Endodermal cell (in vitro differentiated cells): ENCODE data around the gene NME7. TPM values are rescaled to one million over a fixed set of nuclear protein-coding genes. Genes with fewer than 3 reads are reported as not detected.

Source experiments
- DNase-seq: peaks from one replicate; pipeline ENCODE4 v3.0.0-alpha.2; 2017
- H3K27ac ChIP-seq: 2 replicates; pipeline ENCODE4 v1.5.1; 2013; ENCODE audit warnings: mild to moderate bottlenecking, low read depth, low read length, moderate library complexity
- H3K27me3 ChIP-seq: 2 replicates; pipeline ENCODE4 v1.6.1; 2013; ENCODE audit warnings: mild to moderate bottlenecking, low read length, moderate library complexity; ENCODE audit not compliant: insufficient read depth, control insufficient read depth, poor library complexity, severe bottlenecking
- H3K36me3 ChIP-seq: 2 replicates; pipeline ENCODE4 v1.7.0; 2013; ENCODE audit warnings: mild to moderate bottlenecking, low read length, moderate library complexity; ENCODE audit not compliant: control insufficient read depth, insufficient read depth
- H3K4me1 ChIP-seq: one replicate; pipeline ENCODE4 v1.7.0; 2013; ENCODE audit warnings: low read length; ENCODE audit not compliant: control insufficient read depth, insufficient read depth
- H3K4me3 ChIP-seq: 2 replicates; pipeline ENCODE4 v1.5.1; 2013; ENCODE audit warnings: mild to moderate bottlenecking, low read length, moderate library complexity
- H3K9ac ChIP-seq: 2 replicates; pipeline ENCODE4 v1.6.1; 2013; ENCODE audit warnings: mild to moderate bottlenecking, low read length, moderate library complexity; ENCODE audit not compliant: poor library complexity, severe bottlenecking; ENCODE audit errors: extremely low read depth
- H3K9me3 ChIP-seq: 2 replicates; pipeline ENCODE4 v1.6.1; 2013; ENCODE audit warnings: mild to moderate bottlenecking, low read length, moderate library complexity; ENCODE audit not compliant: control insufficient read depth
- H3K27ac Mint-ChIP-seq: 2 replicates; pipeline ENCODE4 v1.8.0; 2020; ENCODE audit warnings: mixed read lengths
- H3K27me3 Mint-ChIP-seq: 2 replicates; pipeline ENCODE4 v1.8.0; 2021; ENCODE audit warnings: mild to moderate bottlenecking, mixed read lengths; ENCODE audit not compliant: insufficient read depth
- H3K36me3 Mint-ChIP-seq: 2 replicates; pipeline ENCODE4 v1.8.0; 2020; ENCODE audit warnings: low read depth, mixed read lengths
- H3K4me1 Mint-ChIP-seq: 2 replicates; pipeline ENCODE4 v1.8.0; 2020; ENCODE audit warnings: mixed read lengths
- H3K4me3 Mint-ChIP-seq: 2 replicates; pipeline ENCODE4 v1.8.0; 2020; ENCODE audit warnings: mild to moderate bottlenecking, moderate library complexity, mixed read lengths
- H3K9me3 Mint-ChIP-seq: 2 replicates; pipeline ENCODE4 v1.8.0; 2020; ENCODE audit warnings: mild to moderate bottlenecking, mixed read lengths
- WGBS, 2 experiments: methylation state at CpG; one replicate each; pipeline versions ENCODE4 v1.1.5 to v1.1.7; 2013; ENCODE audit warnings: missing lambda C conversion rate in 2 of 2, mixed read lengths in 1 of 2; ENCODE audit not compliant: insufficient coverage in 1 of 2, insufficient read length in 1 of 2; 5-methylcytosine and 5-hydroxymethylcytosine counted together
- total RNA-seq, 2 donors: library from RNA; stranded (reverse); fragmentation: NEBNext Ultra II Directional in 1 of 2; extraction: Animal tissue kit (Norgen Biotek cat#: 25700) in 1 of 2; gene quantifications; 2 replicates in 1 of 2; 3 replicates in 1 of 2; pipeline ENCODE4 v1.2.1, GENCODE V29; 2021
- TF ChIP-seq, protein P1 (sequence below): fragments of 200-600 bp; sonication (generic); conservative IDR thresholded peaks from 2 replicates; pipeline ENCODE4 v1.5.0; 2021; ENCODE audit warnings: antibody characterized with exemption, mild to moderate bottlenecking

Gene NME7
- total RNA-seq, 2 donors from 2014 or later: 28.1 to 32.3 TPM

DNA sequence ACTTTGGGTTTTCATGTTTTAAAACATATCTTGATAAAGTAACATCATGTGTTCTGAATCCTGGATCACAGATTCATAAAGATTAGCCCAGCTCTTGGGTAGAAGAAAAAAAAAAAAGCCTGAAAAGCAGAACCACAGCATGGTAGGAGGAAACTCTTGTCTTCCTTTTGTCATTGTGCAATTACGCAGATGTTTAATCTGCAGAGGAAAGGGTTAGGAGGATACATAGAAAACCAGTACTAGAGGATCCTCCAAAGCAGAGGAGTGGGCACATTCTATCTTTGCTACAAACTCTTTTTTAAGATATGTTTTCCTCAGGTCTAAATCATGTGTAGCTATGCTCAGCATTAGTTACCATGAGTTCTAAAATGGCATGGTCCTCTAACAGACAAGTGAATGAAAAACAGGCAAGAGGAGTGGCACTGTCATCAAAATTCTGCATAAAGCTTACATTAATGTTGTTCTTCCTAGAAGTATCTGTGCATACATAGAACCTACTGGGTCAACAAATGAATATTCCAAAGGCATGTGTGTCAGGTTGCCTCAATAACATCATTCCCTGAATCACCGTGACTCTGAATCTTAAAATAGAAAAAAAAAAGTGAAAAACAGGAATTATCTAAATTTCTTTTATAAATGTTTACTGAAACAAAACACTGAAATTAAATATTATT is 107.0 kb downstream of the NME7 start:
- Mint-ChIP-seq H3K9me3 (peaks cover 16% of the 10 kb centered on the region), H3K36me3 (peaks cover 16% of the 10 kb centered on the region), H3K4me3 (no peak overlapping the region), H3K4me1 (no peaks in the 10 kb centered on the region), H3K27ac (no peak overlapping the region), H3K27me3 (no peaks in the 10 kb centered on the region)
- 100% methylated on average over 1 of the region's 2 CpGs; no CpG with 5 or more reads in 1 of the 2 experiments for WGBS, 2 experiments
- H3K9ac ChIP-seq: no peak overlapping the region
- H3K4me3 ChIP-seq: no peak overlapping the region
- H3K4me1 ChIP-seq: no peaks in the 10 kb centered on the region
- no peak overlapping the region for H3K27ac ChIP-seq
- H3K36me3 ChIP-seq: no peaks in the 10 kb centered on the region
- H3K9me3 ChIP-seq: no peaks in the 10 kb centered on the region
- H3K27me3 ChIP-seq: no peaks in the 10 kb centered on the region
- no peak for DNase-seq
- TF ChIP-seq, protein P1, sequence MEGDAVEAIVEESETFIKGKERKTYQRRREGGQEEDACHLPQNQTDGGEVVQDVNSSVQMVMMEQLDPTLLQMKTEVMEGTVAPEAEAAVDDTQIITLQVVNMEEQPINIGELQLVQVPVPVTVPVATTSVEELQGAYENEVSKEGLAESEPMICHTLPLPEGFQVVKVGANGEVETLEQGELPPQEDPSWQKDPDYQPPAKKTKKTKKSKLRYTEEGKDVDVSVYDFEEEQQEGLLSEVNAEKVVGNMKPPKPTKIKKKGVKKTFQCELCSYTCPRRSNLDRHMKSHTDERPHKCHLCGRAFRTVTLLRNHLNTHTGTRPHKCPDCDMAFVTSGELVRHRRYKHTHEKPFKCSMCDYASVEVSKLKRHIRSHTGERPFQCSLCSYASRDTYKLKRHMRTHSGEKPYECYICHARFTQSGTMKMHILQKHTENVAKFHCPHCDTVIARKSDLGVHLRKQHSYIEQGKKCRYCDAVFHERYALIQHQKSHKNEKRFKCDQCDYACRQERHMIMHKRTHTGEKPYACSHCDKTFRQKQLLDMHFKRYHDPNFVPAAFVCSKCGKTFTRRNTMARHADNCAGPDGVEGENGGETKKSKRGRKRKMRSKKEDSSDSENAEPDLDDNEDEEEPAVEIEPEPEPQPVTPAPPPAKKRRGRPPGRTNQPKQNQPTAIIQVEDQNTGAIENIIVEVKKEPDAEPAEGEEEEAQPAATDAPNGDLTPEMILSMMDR: no peak

DNA sequence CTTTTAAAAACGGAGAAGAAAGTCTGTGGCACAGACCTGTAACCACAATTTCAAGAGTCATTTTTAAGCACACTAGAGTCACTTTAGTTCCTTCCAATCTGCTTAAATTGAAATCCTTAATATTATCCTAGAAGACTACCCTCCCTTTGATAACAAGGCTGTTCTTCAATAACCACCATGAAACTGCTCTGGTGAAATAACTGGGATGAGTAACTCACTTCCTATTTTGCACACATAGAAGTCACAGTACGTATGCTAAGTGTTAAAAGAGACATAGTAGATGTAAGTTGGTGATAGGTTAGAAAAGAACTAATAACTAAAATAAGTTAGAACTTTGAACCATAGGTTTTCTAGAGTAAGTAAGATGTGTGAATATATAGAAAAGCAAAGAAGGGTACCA is 107.8 kb downstream of the NME7 start:
- Mint-ChIP-seq H3K27me3 (no peaks in the 10 kb centered on the region), H3K9me3 (peaks cover 16% of the 10 kb centered on the region), H3K4me3 (no peak overlapping the region), H3K27ac (no peak overlapping the region), H3K4me1 (no peaks in the 10 kb centered on the region), H3K36me3 (peaks cover 16% of the 10 kb centered on the region)
- TF ChIP-seq, protein P1: no peak
- Histone ChIP-seq H3K4me1 (no peaks in the 10 kb centered on the region), H3K9ac (no peak overlapping the region), H3K9me3 (no peaks in the 10 kb centered on the region), H3K4me3 (no peak overlapping the region), H3K36me3 (no peaks in the 10 kb centered on the region), H3K27ac (no peak overlapping the region), H3K27me3 (no peaks in the 10 kb centered on the region)
- WGBS, 2 experiments: 95 to 100% methylated on average over 1 of the region's 2 CpGs
- DNase-seq: no peak

DNA sequence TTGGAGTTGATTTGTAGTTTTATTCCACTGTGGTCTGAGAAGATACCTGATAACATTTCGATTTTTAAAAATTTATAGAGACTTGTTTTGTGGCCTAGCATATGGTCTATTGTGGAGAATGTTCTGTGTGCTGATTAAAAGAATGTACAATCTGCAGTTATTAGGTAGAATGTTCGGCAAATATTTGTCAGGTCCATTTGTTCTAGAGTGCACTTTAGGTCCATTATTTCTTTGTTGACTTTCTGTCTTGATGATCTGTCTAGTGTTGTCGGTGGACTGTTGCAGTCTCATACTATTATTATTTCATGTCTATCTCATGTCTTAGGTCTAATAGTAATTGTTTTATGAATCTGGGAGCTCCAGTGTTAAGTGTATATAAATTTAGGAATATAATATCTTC is 116.8 kb downstream of the NME7 start:
- 79 to 88% methylated on average over 1 to 2 of the region's 3 CpGs for WGBS, 2 experiments
- Mint-ChIP-seq H3K36me3 (no peaks in the 10 kb centered on the region), H3K4me1 (no peaks in the 10 kb centered on the region), H3K27me3 (no peaks in the 10 kb centered on the region), H3K9me3 (peaks cover 6% of the 10 kb centered on the region), H3K27ac (no peak overlapping the region), H3K4me3 (no peak overlapping the region)
- Histone ChIP-seq H3K27ac (no peak overlapping the region), H3K4me3 (no peak overlapping the region), H3K27me3 (no peaks in the 10 kb centered on the region), H3K9ac (no peak overlapping the region), H3K4me1 (no peaks in the 10 kb centered on the region), H3K9me3 (no peaks in the 10 kb centered on the region), H3K36me3 (no peaks in the 10 kb centered on the region)
- TF ChIP-seq, protein P1: no peak
- DNase-seq: no peak
